ENCODE results near the gene PPFIBP2.

Gene PPFIBP2

GRCh38 chr11:7513234-7514098 lies at the start of gene PPFIBP2:
TSS of gene PPFIBP2 (plus strand) at chr11:7513999. CDS start at chr11:7549476, 35,477 bp downstream.
- Mint-ChIP-seq H3K27me3 (peaks cover 4% of the 10 kb centered on the region), H3K36me3 (ENCODE audit: low read depth) (peaks cover 3% of the 10 kb centered on the region), H3K9me3 (no peaks in the 10 kb centered on the region), H3K4me3 (peak within 1 kb of the TSS; percentile 88), H3K4me1 (ENCODE audit: low read depth) (peaks cover 42% of the 10 kb centered on the region), H3K27ac (peak within 1 kb of the TSS; percentile 92)
- DNase-seq, result peak; percentile 93

- H3K9me3 Mint-ChIP-seq, result no peaks in the 10 kb centered on the region
Measured at GRCh38 chr11:7467652-7468051, 46.1 kb upstream of the PPFIBP2 start.

GRCh38 chr11:7469351-7469865 lies 44.4 kb upstream of the PPFIBP2 start:
- no peak overlapping the region for H3K4me3 Mint-ChIP-seq
- peaks cover 2% of the 10 kb centered on the region for H3K4me1 Mint-ChIP-seq (ENCODE audit: low read depth)
- DNase-seq, result no peak
- no peaks in the 10 kb centered on the region for H3K27me3 Mint-ChIP-seq
- H3K9me3 Mint-ChIP-seq, result no peaks in the 10 kb centered on the region
- no peak overlapping the region for H3K27ac Mint-ChIP-seq
- H3K36me3 Mint-ChIP-seq (ENCODE audit: low read depth), result no peaks in the 10 kb centered on the region

More at GRCh38 chr11:7467652-7468051, 46.1 kb upstream of the PPFIBP2 start:
- Mint-ChIP-seq H3K4me1 (ENCODE audit: low read depth) (peaks cover 9% of the 10 kb centered on the region), H3K4me3 (no peak overlapping the region), H3K36me3 (ENCODE audit: low read depth) (no peaks in the 10 kb centered on the region), H3K27ac (no peak overlapping the region), H3K27me3 (no peaks in the 10 kb centered on the region)
- no peak for DNase-seq

GRCh38 chr11:7471071-7471470 lies 42.7 kb upstream of the PPFIBP2 start:
- no peaks in the 10 kb centered on the region for H3K9me3 Mint-ChIP-seq
- no peaks in the 10 kb centered on the region for H3K36me3 Mint-ChIP-seq (ENCODE audit: low read depth)
- peaks cover 2% of the 10 kb centered on the region for H3K4me1 Mint-ChIP-seq (ENCODE audit: low read depth)
- no peaks in the 10 kb centered on the region for H3K27me3 Mint-ChIP-seq
- H3K4me3 Mint-ChIP-seq, result no peak overlapping the region
- H3K27ac Mint-ChIP-seq, result no peak overlapping the region
- no peak for DNase-seq

- Mint-ChIP-seq H3K4me3 (no peak overlapping the region), H3K27me3 (no peaks in the 10 kb centered on the region), H3K27ac (no peak overlapping the region), H3K36me3 (ENCODE audit: low read depth) (no peaks in the 10 kb centered on the region), H3K9me3 (no peaks in the 10 kb centered on the region), H3K4me1 (ENCODE audit: low read depth) (no peaks in the 10 kb centered on the region)
- no peak for DNase-seq
Measured at GRCh38 chr11:7473717-7474116, 40.1 kb upstream of the PPFIBP2 start.

- Mint-ChIP-seq H3K4me3 (no peak overlapping the region), H3K9me3 (no peaks in the 10 kb centered on the region), H3K4me1 (ENCODE audit: low read depth) (no peaks in the 10 kb centered on the region), H3K27ac (no peak overlapping the region), H3K27me3 (no peaks in the 10 kb centered on the region), H3K36me3 (ENCODE audit: low read depth) (no peaks in the 10 kb centered on the region)
- DNase-seq, result no peak
Measured at GRCh38 chr11:7480113-7480512, 33.7 kb upstream of the PPFIBP2 start.

GRCh38 chr11:7484131-7484530 lies 29.7 kb upstream of the PPFIBP2 start:
- Mint-ChIP-seq H3K27me3 (no peaks in the 10 kb centered on the region), H3K36me3 (ENCODE audit: low read depth) (no peaks in the 10 kb centered on the region), H3K9me3 (no peaks in the 10 kb centered on the region), H3K4me3 (no peak overlapping the region), H3K4me1 (ENCODE audit: low read depth) (no peaks in the 10 kb centered on the region), H3K27ac (no peak overlapping the region)
- no peak for DNase-seq

- Mint-ChIP-seq H3K27me3 (no peaks in the 10 kb centered on the region), H3K36me3 (ENCODE audit: low read depth) (no peaks in the 10 kb centered on the region), H3K4me1 (ENCODE audit: low read depth) (no peaks in the 10 kb centered on the region), H3K27ac (no peak overlapping the region), H3K9me3 (no peaks in the 10 kb centered on the region), H3K4me3 (no peak overlapping the region)
- no peak for DNase-seq
Measured at GRCh38 chr11:7484645-7485044, 29.2 kb upstream of the PPFIBP2 start.

GRCh38 chr11:7485186-7486097 lies 28.4 kb upstream of the PPFIBP2 start, which contains the start of gene OLFML1:
TSS of gene OLFML1 (plus strand) at chr11:7485506. CDS start at chr11:7485876, 370 bp downstream.
- no peaks in the 10 kb centered on the region for H3K4me1 Mint-ChIP-seq (ENCODE audit: low read depth)
- H3K36me3 Mint-ChIP-seq (ENCODE audit: low read depth), result no peaks in the 10 kb centered on the region
- no peak within 1 kb of the TSS for H3K4me3 Mint-ChIP-seq
- no peak within 1 kb of the TSS for H3K27ac Mint-ChIP-seq
- DNase-seq, result no peak
- H3K9me3 Mint-ChIP-seq, result no peaks in the 10 kb centered on the region
- H3K27me3 Mint-ChIP-seq, result no peaks in the 10 kb centered on the region

GRCh38 chr11:7486098-7486780 lies 27.6 kb upstream of the PPFIBP2 start:
- Mint-ChIP-seq H3K9me3 (no peaks in the 10 kb centered on the region), H3K27me3 (no peaks in the 10 kb centered on the region), H3K4me1 (ENCODE audit: low read depth) (no peaks in the 10 kb centered on the region), H3K4me3 (no peak overlapping the region), H3K27ac (no peak overlapping the region), H3K36me3 (ENCODE audit: low read depth) (no peaks in the 10 kb centered on the region)
- DNase-seq, result no peak

GRCh38 chr11:7486781-7487140 lies 27.0 kb upstream of the PPFIBP2 start:
- Mint-ChIP-seq H3K27me3 (no peaks in the 10 kb centered on the region), H3K9me3 (no peaks in the 10 kb centered on the region), H3K4me1 (ENCODE audit: low read depth) (no peaks in the 10 kb centered on the region), H3K27ac (no peak overlapping the region), H3K36me3 (ENCODE audit: low read depth) (no peaks in the 10 kb centered on the region), H3K4me3 (no peak overlapping the region)
- DNase-seq, result no peak

- no peak overlapping the region for H3K4me3 Mint-ChIP-seq
- no peaks in the 10 kb centered on the region for H3K36me3 Mint-ChIP-seq (ENCODE audit: low read depth)
Measured at GRCh38 chr11:7487360-7487759, 26.4 kb upstream of the PPFIBP2 start.

GRCh38 chr11:7488681-7489080 lies 25.1 kb upstream of the PPFIBP2 start:
- Mint-ChIP-seq H3K27ac (no peak overlapping the region), H3K4me3 (no peak overlapping the region), H3K36me3 (ENCODE audit: low read depth) (no peaks in the 10 kb centered on the region), H3K27me3 (peaks cover under 1% of the 10 kb centered on the region), H3K4me1 (ENCODE audit: low read depth) (no peaks in the 10 kb centered on the region), H3K9me3 (no peaks in the 10 kb centered on the region)
- DNase-seq, result no peak

More at GRCh38 chr11:7487360-7487759, 26.4 kb upstream of the PPFIBP2 start:
- Mint-ChIP-seq H3K4me1 (ENCODE audit: low read depth) (no peaks in the 10 kb centered on the region), H3K9me3 (no peaks in the 10 kb centered on the region), H3K27ac (no peak overlapping the region), H3K27me3 (no peaks in the 10 kb centered on the region)
- no peak for DNase-seq

GRCh38 chr11:7489376-7489775 lies 24.4 kb upstream of the PPFIBP2 start:
- H3K4me3 Mint-ChIP-seq, result no peak overlapping the region
- no peak overlapping the region for H3K27ac Mint-ChIP-seq
- no peak for DNase-seq
- H3K9me3 Mint-ChIP-seq, result no peaks in the 10 kb centered on the region
- no peaks in the 10 kb centered on the region for H3K4me1 Mint-ChIP-seq (ENCODE audit: low read depth)
- no peaks in the 10 kb centered on the region for H3K36me3 Mint-ChIP-seq (ENCODE audit: low read depth)
- H3K27me3 Mint-ChIP-seq, result peaks cover 5% of the 10 kb centered on the region

Measured in activated T-cell treated with anti-CD3 and anti-CD28 coated beads, Interleukin-2, amount 50 U/mL, for 24 hours (primary cell).